Hepatocyte (in vitro differentiated cells): Measurements from ENCODE around the gene ANKRD10.
"Not testable (repeated sequence)": the region's sequence is repeated elsewhere in the genome, so short reads cannot be mapped to it uniquely, and the experiment has no call there.

Experiments used
- CTCF ChIP-seq: fragments of 200-600 bp; sonication (generic); IDR thresholded peaks from 2 replicates; pipeline ENCODE4 v1.5.1; 2016; ENCODE audit warnings: antibody characterized with exemption, mild to moderate bottlenecking; ENCODE audit not compliant: poor library complexity
- EZH2 ChIP-seq: fragments of 200-600 bp; sonication (generic); IDR thresholded peaks from 2 replicates; pipeline ENCODE4 v1.6.1; 2016; ENCODE audit warnings: antibody characterized with exemption, mild to moderate bottlenecking, borderline replicate concordance

- not testable (repeated sequence) for TF ChIP-seq CTCF, EZH2
Measured at GRCh38 chr13:110954533-110954920, 39.7 kb upstream of the ANKRD10 start.
